Stomach (tissue), 4 donors: ENCODE measurements around the gene GRK2.

Experiments used
- CTCF ChIP-seq, 7 experiments: fragments of 450-650 bp in 4 of 7; fragments of 200-600 bp in 3 of 7; sonication (generic) in 3 of 7; IDR thresholded peaks; one replicate each; pipeline ENCODE4 v1.5.1; 2016 to 2019; ENCODE audit warnings: antibody characterized with exemption in 7 of 7, control low read depth in 2 of 7, mild to moderate bottlenecking in 1 of 7
- EP300 ChIP-seq: sonication (generic); formaldehyde crosslinking; IDR thresholded peaks from one replicate; pipeline ENCODE4 v1.6.1; 2017; ENCODE audit warnings: antibody characterized with exemption
- POLR2A ChIP-seq, 4 donors: fragments of 450-650 bp; IDR thresholded peaks; one replicate each; pipeline ENCODE4 v1.6.1; 2016; ENCODE audit warnings: antibody characterized with exemption in 4 of 4, control low read depth in 2 of 4, mild to moderate bottlenecking in 1 of 4, moderate library complexity in 1 of 4
- POLR2AphosphoS5 ChIP-seq, 3 donors: sonication (generic); formaldehyde crosslinking; IDR thresholded peaks; one replicate each; pipeline ENCODE4 v1.6.1; 2016; ENCODE audit warnings: antibody characterized with exemption in 3 of 3

DNA sequence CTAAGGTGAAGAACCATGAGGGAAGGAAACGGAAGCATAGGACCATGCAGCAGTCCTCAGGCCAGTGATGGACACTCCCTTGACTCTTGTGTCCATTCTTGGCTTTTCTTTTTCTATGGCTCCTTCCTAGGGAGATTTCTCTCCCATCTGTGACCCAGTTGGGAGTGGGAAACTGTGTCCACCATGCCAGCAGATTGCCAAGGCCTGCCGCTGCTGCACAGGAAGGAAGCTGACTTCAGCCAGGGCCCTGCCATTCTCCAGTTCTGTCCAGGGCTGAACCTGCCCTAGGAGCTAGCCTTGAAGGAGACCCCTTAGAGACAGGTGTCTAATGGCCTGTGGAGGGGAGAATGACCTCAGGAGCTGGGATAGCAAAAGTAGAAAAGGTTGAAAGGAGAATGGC lies 54.4 kb downstream of the GRK2 start:
- TF ChIP-seq CTCF (IDR thresholded peaks at IDR 0.05): no peak
- no peak for TF ChIP-seq POLR2AphosphoS5 (IDR thresholded peaks at IDR 0.05)
- TF ChIP-seq EP300: no peak
- TF ChIP-seq POLR2A (IDR thresholded peaks at IDR 0.05): no peak
